Erythroblast (primary cell): ENCODE data around the gene CFAP46.

ENCODE experiments used
- GATA1 ChIP-seq: IDR thresholded peaks from 2 replicates; pipeline ENCODE4 v1.6.1; 2011; ENCODE audit warnings: low read depth, mild to moderate bottlenecking, control low read depth, low read length, moderate library complexity
- POLR2A ChIP-seq: IDR thresholded peaks from 2 replicates; pipeline ENCODE4 v1.6.1; 2011; ENCODE audit warnings: mild to moderate bottlenecking, low read length

GRCh38 chr10:132933308-132934042 is 8.9 kb downstream of the CFAP46 start:
- TF ChIP-seq POLR2A (no peak), GATA1 (no peak)
